Upper lobe of left lung (tissue), 4 donors: ENCODE results near the gene BPTF.

Experiments
- EP300 ChIP-seq, 4 donors: sonication (generic); formaldehyde crosslinking; IDR thresholded peaks; one replicate each; pipeline ENCODE4 v1.5.1; 2017; ENCODE audit warnings: antibody characterized with exemption in 4 of 4, control low read depth in 2 of 4
- TF ChIP-seq, protein P1 (sequence below), 6 experiments: fragments of 450-650 bp in 4 of 6; fragments of 200-600 bp in 2 of 6; sonication (generic) in 2 of 6; IDR thresholded peaks; one replicate each; pipeline ENCODE4 v1.5.1; 2016 to 2019; ENCODE audit warnings: antibody characterized with exemption in 6 of 6

GRCh38 chr17:67912088-67912487 is 86.8 kb downstream of the BPTF start:
- TF ChIP-seq EP300 (IDR thresholded peaks at IDR 0.05): no peak
- TF ChIP-seq, protein P1, sequence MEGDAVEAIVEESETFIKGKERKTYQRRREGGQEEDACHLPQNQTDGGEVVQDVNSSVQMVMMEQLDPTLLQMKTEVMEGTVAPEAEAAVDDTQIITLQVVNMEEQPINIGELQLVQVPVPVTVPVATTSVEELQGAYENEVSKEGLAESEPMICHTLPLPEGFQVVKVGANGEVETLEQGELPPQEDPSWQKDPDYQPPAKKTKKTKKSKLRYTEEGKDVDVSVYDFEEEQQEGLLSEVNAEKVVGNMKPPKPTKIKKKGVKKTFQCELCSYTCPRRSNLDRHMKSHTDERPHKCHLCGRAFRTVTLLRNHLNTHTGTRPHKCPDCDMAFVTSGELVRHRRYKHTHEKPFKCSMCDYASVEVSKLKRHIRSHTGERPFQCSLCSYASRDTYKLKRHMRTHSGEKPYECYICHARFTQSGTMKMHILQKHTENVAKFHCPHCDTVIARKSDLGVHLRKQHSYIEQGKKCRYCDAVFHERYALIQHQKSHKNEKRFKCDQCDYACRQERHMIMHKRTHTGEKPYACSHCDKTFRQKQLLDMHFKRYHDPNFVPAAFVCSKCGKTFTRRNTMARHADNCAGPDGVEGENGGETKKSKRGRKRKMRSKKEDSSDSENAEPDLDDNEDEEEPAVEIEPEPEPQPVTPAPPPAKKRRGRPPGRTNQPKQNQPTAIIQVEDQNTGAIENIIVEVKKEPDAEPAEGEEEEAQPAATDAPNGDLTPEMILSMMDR (IDR thresholded peaks at IDR 0.05): no peak
